Neural crest cell (in vitro differentiated cells): ENCODE measurements around the gene PIP4K2A. TPM values are rescaled to one million over a fixed set of nuclear protein-coding genes. Genes with fewer than 3 reads are reported as not detected.

Source experiments
- DNase-seq: peaks from one replicate; pipeline ENCODE4 v3.0.0; 2021; ENCODE audit warnings: low read depth, mixed read lengths, low spot score
- H3K27ac Mint-ChIP-seq: one replicate; pipeline ENCODE4 v1.8.0; 2021; ENCODE audit warnings: mild to moderate bottlenecking, mixed read lengths; ENCODE audit not compliant: unreplicated experiment
- H3K27me3 Mint-ChIP-seq: 2 replicates; pipeline ENCODE4 v1.8.0; 2021; ENCODE audit warnings: low read depth, mild to moderate bottlenecking, mixed read lengths
- H3K36me3 Mint-ChIP-seq: 2 replicates; pipeline ENCODE4 v1.8.0; 2021; ENCODE audit warnings: low read depth, mild to moderate bottlenecking, mixed read lengths
- H3K4me1 Mint-ChIP-seq: 2 replicates; pipeline ENCODE4 v1.8.0; 2021; ENCODE audit warnings: mixed read lengths
- H3K4me3 Mint-ChIP-seq: one replicate; pipeline ENCODE4 v1.8.0; 2021; ENCODE audit warnings: mild to moderate bottlenecking, mixed read lengths
- H3K9me3 Mint-ChIP-seq: 2 replicates; pipeline ENCODE4 v1.8.0; 2021; ENCODE audit warnings: mixed read lengths
- CTCF ChIP-seq: fragments of 200-600 bp; sonication (generic); conservative IDR thresholded peaks from 2 replicates; pipeline ENCODE4 v1.5.0; 2021; ENCODE audit warnings: antibody characterized with exemption, mild to moderate bottlenecking
- total RNA-seq: library from RNA; stranded (reverse); gene quantifications from 2 replicates; pipeline ENCODE4 v1.2.1, GENCODE V29; 2021

PIP4K2A gene
- total RNA-seq, 1 donor from 2014 or later = 28.7 TPM

- DNase-seq = no peak
- H3K4me1 Mint-ChIP-seq = peaks cover 4% of the 10 kb centered on the region
- H3K4me3 Mint-ChIP-seq = no peak overlapping the region
- H3K36me3 Mint-ChIP-seq = no peaks in the 10 kb centered on the region
- peaks cover 2% of the 10 kb centered on the region for H3K9me3 Mint-ChIP-seq
- H3K27me3 Mint-ChIP-seq = no peaks in the 10 kb centered on the region
- no peak overlapping the region for H3K27ac Mint-ChIP-seq
- no peak for TF ChIP-seq CTCF
Measured at GRCh38 chr10:22705527-22705926, 8.9 kb downstream of the PIP4K2A start.

GRCh38 chr10:22704942-22705341 is 9.4 kb downstream of the PIP4K2A start:
- H3K4me3 Mint-ChIP-seq = no peak overlapping the region

GRCh38 chr10:22704471-22704911 is 9.9 kb downstream of the PIP4K2A start:
- H3K4me1 Mint-ChIP-seq = peaks cover 4% of the 10 kb centered on the region
- H3K36me3 Mint-ChIP-seq = no peaks in the 10 kb centered on the region
- no peak overlapping the region for H3K27ac Mint-ChIP-seq
- no peak for TF ChIP-seq CTCF
- H3K9me3 Mint-ChIP-seq = peaks cover 2% of the 10 kb centered on the region
- H3K27me3 Mint-ChIP-seq = no peaks in the 10 kb centered on the region
- DNase-seq = no peak
- no peak overlapping the region for H3K4me3 Mint-ChIP-seq

More at GRCh38 chr10:22704942-22705341, 9.4 kb downstream of the PIP4K2A start:
- H3K9me3 Mint-ChIP-seq = peaks cover 2% of the 10 kb centered on the region
- H3K27ac Mint-ChIP-seq = no peak overlapping the region
- no peak for TF ChIP-seq CTCF
- no peak for DNase-seq
- no peaks in the 10 kb centered on the region for H3K36me3 Mint-ChIP-seq
- H3K27me3 Mint-ChIP-seq = no peaks in the 10 kb centered on the region
- peaks cover 4% of the 10 kb centered on the region for H3K4me1 Mint-ChIP-seq

GRCh38 chr10:22702348-22702747 is 12.0 kb downstream of the PIP4K2A start:
- no peaks in the 10 kb centered on the region for H3K27me3 Mint-ChIP-seq
- peaks cover 2% of the 10 kb centered on the region for H3K9me3 Mint-ChIP-seq
- H3K4me3 Mint-ChIP-seq = no peak overlapping the region
- no peaks in the 10 kb centered on the region for H3K36me3 Mint-ChIP-seq
- peaks cover 7% of the 10 kb centered on the region for H3K4me1 Mint-ChIP-seq
- TF ChIP-seq CTCF = no peak
- H3K27ac Mint-ChIP-seq = no peak overlapping the region
- DNase-seq = no peak

GRCh38 chr10:22701132-22701826 is 13.1 kb downstream of the PIP4K2A start:
- no peak overlapping the region for H3K4me3 Mint-ChIP-seq
- H3K27me3 Mint-ChIP-seq = no peaks in the 10 kb centered on the region
- H3K27ac Mint-ChIP-seq = no peak overlapping the region
- no peaks in the 10 kb centered on the region for H3K36me3 Mint-ChIP-seq
- DNase-seq = no peak
- no peak for TF ChIP-seq CTCF
- peaks cover 7% of the 10 kb centered on the region for H3K4me1 Mint-ChIP-seq
- H3K9me3 Mint-ChIP-seq = peaks cover 2% of the 10 kb centered on the region
